ENCODE data around the gene PDE11A.
"Not testable (repeated sequence)": the region's sequence is repeated elsewhere in the genome, so short reads cannot be mapped to it uniquely, and the experiment has no call there.

GRCh38 chr2:178051257-178051656, 21.3 kb downstream of the PDE11A start:
- not testable (repeated sequence) for TF ChIP-seq POLR2A, CTCF (IDR thresholded peaks at IDR 0.05)
